Renal pelvis (tissue), 4 donors: ENCODE data around the gene KCNJ5. TPM values are rescaled to one million over a fixed set of nuclear protein-coding genes. Genes with fewer than 3 reads are reported as not detected.
A peak's percentile ranks its signal among the peaks of the same experiment; 100 is the strongest.

Source experiments
- DNase-seq: peaks from one replicate; pipeline ENCODE4 v3.0.0-alpha.2; 2013
- polyA plus RNA-seq, 3 donors: library from polyadenylated mRNA; unstranded; fragments of 120-200 nt; gene quantifications; one replicate each; pipeline ENCODE4 v1.2.1, GENCODE V29; 2013; ENCODE audit not compliant: insufficient read length in 3 of 3

Gene KCNJ5
- polyA plus RNA-seq, 3 donors, result 4.0 to 5.8 (median 4.2) TPM

DNA sequence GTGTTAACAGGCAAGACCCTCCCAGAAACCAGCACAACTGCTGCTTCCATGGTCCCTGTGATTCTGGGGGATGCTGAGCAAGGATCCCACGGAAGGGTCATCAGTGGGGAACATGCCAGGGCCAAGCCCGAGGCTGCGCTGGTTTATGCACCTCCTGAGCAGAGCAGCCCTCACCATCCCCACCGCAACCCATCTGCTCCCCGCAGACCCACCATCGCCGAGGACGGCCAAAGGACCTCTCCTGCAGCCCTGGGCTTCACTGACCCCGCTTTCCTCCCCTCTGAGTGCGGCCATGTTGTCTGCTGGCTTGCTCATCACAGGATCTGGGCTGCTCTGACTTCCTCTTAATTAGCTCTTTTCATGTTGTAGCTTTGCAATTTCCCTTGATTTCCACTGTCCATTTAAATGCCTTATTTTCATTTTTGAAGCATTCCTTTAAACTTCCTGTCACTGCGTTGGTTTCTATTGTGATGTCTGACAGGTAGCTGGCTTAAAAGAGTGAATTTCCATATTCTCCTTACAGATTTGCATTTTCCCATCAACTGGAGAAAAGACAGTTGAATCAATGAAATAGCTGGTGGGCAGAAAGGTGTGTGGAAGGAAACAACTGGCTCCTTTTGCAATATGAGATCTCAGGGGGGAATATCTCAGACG lies 36.7 kb downstream of the KCNJ5 start:
- no peak for DNase-seq

DNA sequence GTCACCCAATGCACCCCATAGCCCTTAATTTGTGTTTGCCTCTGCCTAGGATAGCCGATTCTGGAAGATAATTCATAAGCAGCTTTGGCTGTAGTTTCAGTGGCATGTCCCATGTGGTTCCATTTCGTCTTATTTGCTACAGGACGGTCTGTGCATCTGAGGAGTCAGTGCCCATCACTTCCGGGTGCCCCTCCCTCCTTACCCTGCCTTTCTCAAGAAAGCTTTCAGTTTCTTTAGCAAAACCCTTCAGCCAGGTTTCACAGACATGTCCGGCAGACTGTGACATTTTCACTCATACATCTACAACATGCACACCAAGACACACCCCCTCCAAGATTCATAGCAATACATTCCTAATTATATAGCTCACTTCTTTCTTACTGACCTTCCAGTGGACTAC lies 37.2 kb downstream of the KCNJ5 start:
- no peak for DNase-seq

DNA sequence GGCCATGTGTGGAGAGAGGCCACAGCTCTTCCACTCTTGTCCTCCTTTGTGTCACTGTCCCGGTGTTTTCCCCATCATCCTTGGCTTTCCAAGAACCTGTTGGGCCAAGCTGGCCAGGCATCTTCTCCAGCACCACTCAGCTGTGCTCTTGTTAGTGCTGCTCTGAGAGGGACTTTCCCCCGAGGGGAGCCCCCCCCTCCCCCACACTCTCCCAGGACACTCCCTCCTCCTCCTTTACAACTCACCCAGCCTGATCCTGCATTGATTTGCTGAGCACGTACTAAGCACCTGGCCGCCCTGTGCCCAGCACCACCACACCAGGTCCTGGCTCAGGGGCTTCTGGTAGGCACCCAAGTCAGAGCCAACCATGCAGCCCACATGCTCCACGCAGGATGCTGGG lies 38.3 kb downstream of the KCNJ5 start:
- DNase-seq, result no peak

DNA sequence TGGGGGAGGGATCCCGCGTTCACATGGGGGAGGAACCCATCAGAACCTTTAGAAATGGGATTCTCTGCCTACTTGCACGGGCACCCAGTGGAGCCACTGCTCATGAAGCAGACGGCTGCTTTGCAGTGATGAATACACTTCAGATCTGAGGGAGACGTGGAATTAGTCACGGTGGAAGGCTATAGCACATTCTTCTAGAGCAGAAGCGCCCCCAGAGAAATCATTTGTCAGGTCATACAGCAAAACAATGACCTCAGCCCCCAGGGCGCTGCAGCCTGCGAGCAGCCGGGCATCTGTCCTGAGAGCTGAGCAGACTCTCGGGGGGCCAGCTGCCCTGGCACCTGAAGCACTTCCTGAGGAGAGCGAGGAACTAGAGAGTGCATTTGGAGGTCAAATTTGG lies 38.8 kb downstream of the KCNJ5 start:
- no peak for DNase-seq

DNA sequence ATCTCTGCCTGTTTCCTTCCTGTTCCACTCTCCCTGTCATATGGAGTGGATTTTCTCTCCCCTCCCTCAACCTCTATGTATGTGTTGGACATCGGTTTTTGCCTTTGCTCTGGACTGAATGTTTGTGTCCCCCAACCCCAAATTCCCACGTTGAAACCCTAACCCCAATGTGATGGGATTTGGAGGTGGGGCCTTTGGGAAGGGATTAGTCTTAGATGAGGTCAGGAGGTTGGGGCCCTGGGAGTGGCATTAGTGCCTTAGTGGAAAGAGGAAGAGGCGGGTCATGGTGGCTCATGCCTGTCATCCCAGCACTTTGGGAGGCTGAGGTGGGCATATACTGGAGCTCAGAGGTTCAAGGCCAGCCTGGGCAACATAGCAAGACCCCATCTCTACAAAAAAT lies 39.9 kb downstream of the KCNJ5 start:
- no peak for DNase-seq

DNA sequence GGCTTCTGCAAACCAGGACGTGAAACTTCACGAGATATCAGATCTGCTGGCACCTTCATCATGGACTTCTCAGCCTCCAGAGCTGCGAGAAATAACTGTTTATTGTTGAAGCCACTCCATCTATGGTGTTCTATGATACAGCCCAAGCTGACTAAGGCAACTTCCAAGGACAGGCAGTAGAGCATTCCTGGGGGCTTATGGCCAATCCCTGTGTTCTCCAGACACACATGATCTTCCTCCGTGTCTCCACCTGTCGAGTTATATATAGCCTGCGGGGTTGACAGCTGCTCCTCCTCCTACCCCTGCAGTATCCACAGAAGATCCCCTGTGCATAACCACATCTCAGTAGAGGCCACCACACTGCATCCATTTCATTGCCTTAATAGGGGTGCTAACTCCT lies 40.5 kb downstream of the KCNJ5 start:
- no peak for DNase-seq

DNA sequence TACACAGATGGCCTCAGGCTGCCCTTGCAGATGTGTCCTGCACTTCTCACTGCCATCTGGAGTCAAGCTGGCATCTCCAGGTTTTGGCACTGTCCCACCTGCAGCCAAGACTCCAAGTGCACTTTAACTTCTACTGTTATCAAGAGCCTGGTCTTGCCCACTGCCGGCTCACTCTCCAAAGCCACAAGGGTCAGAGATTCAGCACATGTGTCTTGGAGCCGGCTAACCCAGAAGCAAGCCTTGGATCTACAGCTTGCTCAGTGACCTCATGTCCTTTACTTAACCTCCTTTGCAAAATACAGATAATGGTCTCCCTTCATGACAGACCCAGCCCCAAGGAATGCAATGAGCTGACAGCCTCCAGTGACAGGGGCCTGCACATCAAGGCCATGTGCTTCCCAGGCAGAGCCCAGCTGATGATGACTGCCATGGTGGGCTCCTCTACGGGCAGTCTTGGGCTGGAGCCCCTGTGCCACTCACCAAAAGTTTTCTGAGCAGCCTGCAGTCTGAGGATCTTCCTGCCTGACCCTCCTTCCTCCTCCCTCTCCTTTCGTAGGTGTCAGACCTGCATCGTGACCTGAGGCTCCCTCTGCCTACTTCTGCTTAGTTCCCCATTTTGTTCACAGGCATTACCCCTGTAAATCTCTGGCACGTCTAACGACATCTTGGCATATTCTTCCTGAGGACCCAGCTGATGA lies 42.5 kb downstream of the KCNJ5 start:
- no peak for DNase-seq

DNA sequence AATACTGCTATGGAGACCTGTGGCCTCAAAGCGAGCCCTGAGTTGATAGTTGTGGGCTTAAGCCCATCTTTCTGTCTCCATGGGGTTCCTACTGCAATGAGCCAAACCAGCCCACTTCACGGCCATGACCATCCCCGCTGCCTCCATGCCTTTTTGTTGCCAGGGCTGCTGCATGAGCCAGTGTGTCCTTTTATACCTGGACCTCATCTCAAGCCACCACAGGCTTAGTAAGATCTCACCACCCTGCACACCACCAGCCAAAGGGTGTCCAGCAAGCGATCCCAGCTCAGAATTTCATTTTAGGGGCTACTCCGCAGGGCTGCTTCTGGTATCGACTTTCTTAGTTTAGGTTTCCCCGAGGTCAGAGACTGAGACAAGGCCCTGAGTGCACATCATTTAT lies 43.2 kb downstream of the KCNJ5 start:
- DNase-seq, result no peak

DNA sequence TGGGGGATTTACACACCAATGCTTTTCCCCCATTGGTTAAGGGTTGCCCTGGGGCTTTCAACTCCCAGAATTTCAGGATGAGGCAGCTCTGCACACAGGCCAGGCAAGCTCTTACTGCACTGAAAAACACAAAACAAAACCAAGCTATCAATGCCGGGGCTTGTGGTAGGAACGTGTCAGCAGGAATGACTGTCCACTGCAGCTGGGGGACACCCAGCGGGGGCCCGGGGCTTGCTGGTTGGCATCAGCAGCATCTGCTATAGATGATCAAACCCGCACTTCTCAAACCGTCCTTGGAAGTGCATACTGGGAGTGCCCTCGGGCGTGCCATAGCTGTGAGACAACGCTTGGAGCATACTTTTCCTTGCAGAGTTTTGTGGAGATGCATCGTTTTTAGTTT lies 43.8 kb downstream of the KCNJ5 start:
- DNase-seq, result no peak

DNA sequence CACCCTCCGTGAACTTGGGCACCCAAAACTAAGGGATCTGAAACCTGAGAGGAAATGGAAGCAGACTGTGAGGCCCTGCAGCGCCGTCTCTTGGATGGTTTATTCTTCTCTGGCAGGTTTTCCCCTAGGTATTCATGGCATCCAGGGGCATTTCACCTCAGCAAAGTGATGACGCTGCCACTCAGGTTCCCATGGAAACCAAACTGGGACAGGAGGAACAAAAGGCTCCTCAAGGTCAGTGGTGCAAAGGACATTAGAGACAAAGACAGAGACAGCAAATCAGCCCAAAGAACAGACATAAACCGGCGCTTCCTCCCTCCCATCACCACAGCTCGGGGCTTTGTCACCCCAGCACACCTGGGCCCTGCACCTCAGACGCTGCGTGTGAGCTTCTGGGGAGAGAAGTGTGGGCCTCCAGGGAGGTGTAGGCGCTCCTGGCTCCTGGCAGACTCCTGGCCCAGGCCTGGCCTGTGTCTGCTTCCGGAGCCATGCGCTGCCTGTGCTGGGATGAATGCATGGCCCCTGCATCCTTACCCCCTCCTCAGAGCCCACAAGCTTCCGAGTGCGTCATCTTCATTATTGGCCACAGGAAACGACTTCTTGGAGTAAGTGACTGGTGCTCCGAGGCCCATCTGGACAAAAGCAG lies 45.6 kb downstream of the KCNJ5 start:
- DNase-seq, result peak; percentile 68

DNA sequence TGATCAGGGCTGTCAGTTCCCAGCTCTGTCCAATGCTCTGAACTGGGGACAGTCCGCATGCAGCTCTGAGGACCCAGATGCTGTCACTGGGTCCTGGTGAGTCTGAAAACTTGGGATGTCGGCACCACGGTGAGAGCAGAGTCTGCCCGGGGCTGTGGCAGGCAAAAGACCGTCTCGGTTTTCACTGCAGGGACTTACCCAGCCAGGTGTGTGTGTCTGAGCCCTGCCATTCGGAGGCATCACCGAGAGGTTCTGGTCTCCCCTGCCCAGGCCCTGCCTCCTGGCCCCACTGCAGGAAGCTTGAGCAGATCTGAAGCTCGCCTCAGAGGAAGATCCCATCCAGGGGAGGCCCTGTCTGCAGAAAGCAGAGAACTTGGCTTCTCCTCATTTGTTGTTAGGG lies 46.3 kb downstream of the KCNJ5 start:
- DNase-seq, result no peak

DNA sequence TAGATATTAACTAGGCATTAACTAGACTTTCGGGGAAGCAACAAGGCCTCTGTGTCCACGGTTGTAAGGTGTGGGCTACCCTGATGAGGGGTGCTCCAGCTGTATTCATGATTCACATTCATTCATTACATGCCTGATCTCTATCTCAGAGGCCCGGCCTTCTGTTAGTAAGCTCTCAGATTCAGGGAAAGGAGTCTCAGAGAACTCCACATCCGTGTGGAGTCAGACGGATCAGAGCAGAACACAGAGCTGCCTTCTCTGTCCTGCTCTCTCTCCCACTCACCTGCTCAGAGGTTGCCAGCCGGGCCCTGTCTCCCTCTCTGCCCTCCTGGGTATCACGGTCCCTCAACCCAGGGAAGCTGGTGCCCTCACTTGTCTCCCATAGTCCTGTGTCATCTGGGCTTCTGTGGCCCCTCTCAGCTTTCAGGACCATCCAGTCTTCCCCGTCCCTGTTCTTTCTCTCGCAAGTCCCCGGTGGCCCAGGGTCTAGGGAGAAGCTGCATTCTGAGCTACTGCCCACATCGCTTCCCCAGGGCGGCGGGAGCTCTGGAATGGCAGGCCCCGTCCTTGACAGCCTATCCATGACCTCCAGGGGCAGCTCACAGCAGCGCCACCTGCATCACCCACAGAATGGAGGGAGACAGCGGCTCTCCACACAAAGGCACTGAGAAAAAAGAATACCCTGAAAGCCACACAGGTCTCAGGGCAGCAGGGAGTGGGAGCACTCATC lies 47.2 kb downstream of the KCNJ5 start:
- DNase-seq, result no peak

DNA sequence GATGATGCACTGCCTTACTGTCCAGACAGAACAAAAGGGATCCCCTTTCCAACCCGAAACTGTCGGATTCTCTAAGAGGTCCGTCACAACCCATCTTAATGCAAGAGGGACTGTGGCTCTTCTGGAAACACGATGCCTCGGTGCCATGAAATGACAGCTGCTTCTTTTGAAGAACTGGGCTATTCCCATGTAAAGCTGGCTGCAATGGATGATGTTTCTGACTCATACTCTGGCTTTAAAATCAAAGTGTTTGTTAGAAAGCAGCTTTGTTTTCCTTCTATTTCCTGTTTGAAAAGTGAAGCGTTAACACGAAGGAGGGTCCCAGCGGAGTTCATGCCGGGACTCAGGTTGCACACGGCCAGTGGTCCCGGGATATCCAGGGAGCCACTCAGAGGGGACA lies 48.4 kb downstream of the KCNJ5 start:
- DNase-seq, result no peak

DNA sequence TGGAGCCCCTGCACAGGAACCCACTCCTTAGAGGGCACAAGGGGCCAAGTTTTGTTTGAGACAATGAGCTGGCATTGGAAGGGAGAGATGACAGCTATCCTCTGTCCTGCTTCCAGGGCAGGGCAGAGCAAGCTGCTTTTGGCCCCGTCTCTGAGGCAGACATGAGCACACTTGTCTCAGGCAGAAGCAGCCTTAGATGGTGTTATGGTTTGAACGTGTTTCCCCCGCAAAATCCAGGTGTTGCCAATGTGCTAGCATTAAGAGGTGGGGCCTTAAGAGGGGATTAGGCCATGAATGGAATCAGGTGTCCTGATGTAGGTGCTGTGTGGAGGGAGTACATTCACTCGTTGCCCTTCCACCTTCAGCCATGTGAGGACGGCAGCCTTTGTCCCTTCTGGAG lies 49.0 kb downstream of the KCNJ5 start:
- no peak for DNase-seq

DNA sequence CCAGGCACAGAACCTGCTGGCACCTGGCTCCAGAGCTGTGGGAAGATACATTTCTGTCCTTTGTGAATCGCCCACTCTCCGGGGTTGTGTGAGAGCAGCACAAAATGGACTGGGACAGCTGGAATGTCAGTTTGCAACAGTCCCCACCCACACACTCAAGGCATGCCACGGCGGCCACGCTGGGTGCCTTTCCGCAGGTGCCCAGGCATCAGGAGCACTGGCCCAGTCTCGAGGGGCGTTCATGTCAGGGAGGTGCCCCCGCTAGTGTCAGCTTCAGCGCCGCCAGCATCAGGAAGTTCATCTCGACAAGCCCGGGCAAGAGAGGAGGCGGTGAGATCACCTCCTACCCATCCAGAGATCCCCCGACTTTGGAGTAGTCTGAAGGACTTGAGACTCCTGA lies 49.4 kb downstream of the KCNJ5 start:
- no peak for DNase-seq

DNA sequence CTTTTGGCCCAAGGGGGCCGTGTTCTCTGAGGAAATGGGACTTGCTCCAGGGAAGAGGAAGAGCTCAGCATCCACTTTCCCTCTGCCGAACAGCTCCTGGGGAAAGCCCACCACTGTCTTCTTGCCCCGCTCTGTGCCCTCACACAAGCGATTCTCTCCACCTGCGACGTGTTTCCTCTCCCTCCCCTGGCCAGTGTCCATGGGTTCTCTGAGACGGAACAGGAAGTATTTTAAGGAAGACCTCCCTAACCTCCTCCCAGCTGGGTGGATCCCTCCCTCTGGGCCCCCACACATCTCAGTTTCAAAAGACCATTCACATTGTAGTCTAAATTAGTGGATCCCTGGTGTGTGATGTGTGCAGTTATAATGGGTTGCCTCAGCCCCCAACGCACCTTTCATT lies 50.0 kb downstream of the KCNJ5 start:
- no peak for DNase-seq

DNA sequence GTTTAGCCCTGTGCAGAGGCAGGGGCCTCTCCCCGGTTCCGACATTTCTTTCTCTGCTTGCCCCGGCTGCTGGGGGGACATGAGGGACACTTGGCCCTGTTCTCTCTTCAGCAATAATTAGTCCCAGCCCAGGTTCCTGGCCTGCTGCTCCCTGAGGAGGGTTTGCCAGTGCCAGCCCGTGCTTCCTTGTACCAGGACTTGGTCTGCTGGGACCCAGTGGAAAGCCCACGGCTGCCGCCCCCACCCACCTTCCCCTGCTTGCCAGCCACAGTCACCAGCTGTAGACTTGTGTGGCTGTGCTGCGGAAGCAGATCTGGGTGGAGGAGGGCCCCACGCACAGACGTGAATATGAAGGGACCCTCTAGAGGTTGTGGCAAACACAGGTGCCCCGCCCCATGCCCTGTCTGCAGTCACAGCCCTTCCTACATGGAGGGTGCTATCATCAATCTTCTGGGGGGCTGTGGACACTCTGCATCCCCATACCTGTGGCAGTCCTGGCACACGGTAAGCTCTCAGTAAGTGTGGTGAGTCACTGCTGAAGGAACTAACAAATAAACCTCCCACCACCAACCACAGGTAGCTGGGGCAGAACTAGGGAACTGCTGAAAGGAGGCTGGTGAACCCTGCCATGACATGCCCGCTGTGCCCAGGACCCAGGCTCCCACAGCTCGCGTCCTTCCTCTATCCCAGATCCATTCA lies 50.6 kb downstream of the KCNJ5 start:
- DNase-seq, result no peak

DNA sequence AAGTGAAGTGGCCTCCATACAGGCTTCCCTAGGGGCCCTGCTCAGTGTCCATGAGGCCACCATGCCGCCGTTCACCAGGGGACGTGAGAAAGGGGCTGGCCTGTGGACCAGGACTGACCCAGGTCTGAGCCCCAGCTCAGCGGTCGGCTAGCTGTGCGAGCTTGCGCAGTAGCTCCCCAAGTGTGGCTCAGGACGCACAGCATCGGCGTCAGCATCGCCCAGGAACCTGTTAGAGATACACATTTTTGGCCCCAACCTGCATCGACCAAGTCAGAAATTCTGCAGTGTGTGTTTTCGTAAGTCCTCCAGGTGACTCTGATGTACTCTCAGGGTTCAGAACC lies 51.1 kb downstream of the KCNJ5 start:
- DNase-seq, result no peak

DNA sequence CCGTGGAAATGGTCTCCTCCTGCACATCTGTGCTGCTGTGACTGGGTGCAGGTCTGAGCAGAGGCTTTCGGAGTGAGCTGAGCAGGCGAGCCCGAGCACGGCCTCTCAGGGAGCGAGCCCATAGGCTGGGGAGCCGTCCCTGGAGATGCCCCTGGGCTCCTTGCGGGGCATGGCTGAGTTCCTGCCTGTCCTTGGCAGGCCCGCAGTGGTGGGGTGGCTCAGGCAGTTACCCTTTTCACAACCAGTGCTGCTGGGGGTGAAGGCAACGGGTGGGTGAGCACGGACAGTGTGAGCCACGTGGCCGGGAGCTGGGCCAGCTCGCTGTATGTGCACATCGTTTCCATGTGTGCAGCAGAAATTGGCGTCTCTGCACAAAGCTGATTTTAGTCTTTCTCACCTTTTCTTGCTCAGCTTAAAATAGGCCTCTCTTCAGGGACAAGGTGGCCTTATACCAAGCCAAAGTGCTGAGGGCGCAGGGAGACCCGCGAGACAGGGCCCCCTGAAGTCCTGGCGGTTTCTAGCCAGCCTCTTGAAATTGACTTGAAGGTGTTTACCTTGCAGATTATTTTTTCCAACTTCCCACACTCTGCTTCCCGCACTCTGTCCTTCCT lies 51.8 kb downstream of the KCNJ5 start, which contains the start of gene TP53AIP1:
TSS of gene TP53AIP1 (minus strand) at position 55 of the 611 bp plus-strand sequence. CDS start 5,053 bp downstream, outside the sequence.
- DNase-seq, result no peak

DNA sequence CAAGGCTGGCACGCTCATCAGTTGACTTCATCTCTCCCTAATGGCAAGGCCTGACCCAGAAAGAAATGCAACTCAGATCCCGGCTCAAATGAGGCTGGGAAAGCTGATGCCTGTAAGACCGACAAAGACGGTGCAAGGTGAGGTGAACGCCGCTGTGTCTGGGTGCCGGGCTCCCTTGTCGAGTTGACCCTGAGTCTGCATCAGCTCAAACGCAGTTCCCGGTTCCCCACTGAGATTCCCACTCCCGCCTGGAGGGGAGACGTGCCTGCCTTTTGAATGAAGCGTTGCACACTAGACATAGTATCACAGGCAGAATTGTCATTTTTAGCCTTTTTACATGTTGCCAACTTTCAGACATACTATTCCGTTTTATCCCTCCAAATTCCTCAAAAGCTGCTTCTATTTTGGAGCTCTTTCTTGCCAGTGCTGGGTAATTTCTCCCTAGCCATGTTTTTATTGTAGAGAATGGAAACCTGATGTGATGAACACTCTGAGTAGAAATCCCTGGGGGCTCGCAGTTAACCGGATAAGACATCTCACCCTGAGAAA lies 52.3 kb downstream of the KCNJ5 start:
- DNase-seq, result no peak

DNA sequence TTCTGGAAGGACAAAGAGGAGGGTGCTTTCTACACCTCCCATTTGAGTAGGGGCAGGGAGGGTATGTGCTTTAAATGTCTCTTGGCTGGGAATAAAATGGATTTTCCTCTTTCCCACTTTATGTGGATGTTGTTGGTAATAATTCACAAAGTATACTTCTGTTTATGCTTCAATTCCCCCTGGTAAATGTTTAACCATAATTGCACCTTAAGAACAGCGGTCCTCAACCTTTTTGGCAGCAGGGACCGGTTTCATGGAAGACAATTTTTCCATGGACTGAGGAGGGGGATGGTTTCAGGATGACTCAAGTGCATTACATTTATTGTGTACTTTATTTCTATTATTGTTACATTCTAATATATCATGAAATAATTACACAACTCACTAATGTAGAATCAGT lies 55.5 kb downstream of the KCNJ5 start:
- peak; percentile 50 for DNase-seq
